ENCODE data around the gene GSK3A. TPM values are rescaled to one million over a fixed set of nuclear protein-coding genes. Genes with fewer than 3 reads are reported as not detected.
A peak's percentile ranks its signal among the peaks of the same experiment; 100 is the strongest.

GSK3A gene
- total and polyA plus RNA-seq, 9 of the 15 experiments (the other 6 are each of a cell fraction or from before 2014, with no cell fraction given) = 0.62 to 90.7 (median 33.3) TPM

GRCh38 chr19:42254089-42254849, 11.9 kb upstream of the GSK3A start (continued):
- TF ChIP-seq SRSF1 (IDR thresholded peaks at IDR 0.05; ENCODE audit: low read depth, low read length) (no peak), SIN3B (IDR thresholded peaks at IDR 0.05; ENCODE audit: low read depth) (no peak), RFX5 (IDR thresholded peaks at IDR 0.05; ENCODE audit: low read depth, low read length) (no peak), TARDBP (IDR thresholded peaks at IDR 0.05) (no peak), CLOCK (CRISPR knock-in tag; IDR thresholded peaks at IDR 0.05; ENCODE audit: borderline replicate concordance) (no peak), BHLHE40 (IDR thresholded peaks at IDR 0.05; ENCODE audit: low read length) (peak; percentile 26; the same call in 1 of the 2 replicates), TOE1 (IDR thresholded peaks at IDR 0.05; ENCODE audit: borderline replicate concordance) (peak; percentile 88), TOE1 (CRISPR knock-in tag; IDR thresholded peaks at IDR 0.05; ENCODE audit: borderline replicate concordance, low read depth) (no peak), ZNF23 (CRISPR knock-in tag; IDR thresholded peaks at IDR 0.05) (no peak), YBX1 (IDR thresholded peaks at IDR 0.05) (no peak), YY1 (IDR thresholded peaks at IDR 0.05; ENCODE audit: borderline replicate concordance in 1 of 3, control insufficient read depth in 1 of 3, extremely low read depth in 1 of 3, insufficient read depth in 3 of 3, insufficient read length in 1 of 3, insufficient replicate concordance in 2 of 3, low read depth in 1 of 3, low read length in 2 of 3) (peak in 1 of 3 experiments; percentile 33), ADNP (tag; IDR thresholded peaks at IDR 0.05) (no peak), BCLAF1 (IDR thresholded peaks at IDR 0.05; ENCODE audit: borderline replicate concordance in 1 of 2, control insufficient read depth in 1 of 2, low read depth in 2 of 2, low read length in 1 of 2) (no peak), PBX2 (CRISPR knock-in tag; IDR thresholded peaks at IDR 0.05; ENCODE audit: low read depth) (no peak), PBX2 (tag; conservative IDR thresholded peaks at IDR 0.05; ENCODE audit: low read depth) (no peak), POLR2AphosphoS5 (IDR thresholded peaks at IDR 0.05; ENCODE audit: control insufficient read depth, insufficient read depth, low read depth, low read length) (peak; percentile 44; the same call in 1 of the 2 replicates), ZNF146 (CRISPR knock-in tag; IDR thresholded peaks at IDR 0.05; ENCODE audit: unreplicated experiment) (no peak), POU5F1 (IDR thresholded peaks at IDR 0.05; ENCODE audit: borderline replicate concordance, low read depth, low read length, partially characterized antibody) (no peak)
